Progenitor cell of endocrine pancreas (in vitro differentiated cells): ENCODE measurements around the gene SOX5. TPM values are rescaled to one million over a fixed set of nuclear protein-coding genes. Genes with fewer than 3 reads are reported as not detected.

Experiments used
- DNase-seq: peaks from one replicate; pipeline ENCODE4 v3.0.0; 2021; ENCODE audit warnings: low spot score; ENCODE audit not compliant: unreplicated experiment
- H3K27ac Mint-ChIP-seq: 2 replicates; pipeline ENCODE4 v1.8.0; 2021; ENCODE audit warnings: mild to moderate bottlenecking, moderate library complexity, mixed read lengths
- H3K27me3 Mint-ChIP-seq: 2 replicates; pipeline ENCODE4 v1.8.0; 2021; ENCODE audit warnings: mixed read lengths
- H3K36me3 Mint-ChIP-seq: 2 replicates; pipeline ENCODE4 v1.8.0; 2022; ENCODE audit warnings: mixed read lengths; ENCODE audit not compliant: insufficient read depth
- H3K4me1 Mint-ChIP-seq: 2 replicates; pipeline ENCODE4 v1.8.0; 2021; ENCODE audit warnings: low read depth, mixed read lengths
- H3K4me3 Mint-ChIP-seq: 2 replicates; pipeline ENCODE4 v1.8.0; 2021; ENCODE audit warnings: low read depth, mild to moderate bottlenecking, moderate library complexity, mixed read lengths
- H3K9me3 Mint-ChIP-seq: 2 replicates; pipeline ENCODE4 v1.8.0; 2021; ENCODE audit warnings: low read depth, mixed read lengths
- total RNA-seq: library from RNA; stranded (reverse); gene quantifications from 2 replicates; pipeline ENCODE4 v1.2.1, GENCODE V29; 2021
- TF ChIP-seq, protein P1 (sequence below): fragments of 200-600 bp; sonication (generic); IDR thresholded peaks from one replicate; pipeline ENCODE4 v1.5.0; 2021; ENCODE audit warnings: antibody characterized with exemption, mild to moderate bottlenecking; ENCODE audit not compliant: unreplicated experiment

Gene SOX5
- total RNA-seq, 1 donor from 2014 or later = 56.9 TPM

DNA sequence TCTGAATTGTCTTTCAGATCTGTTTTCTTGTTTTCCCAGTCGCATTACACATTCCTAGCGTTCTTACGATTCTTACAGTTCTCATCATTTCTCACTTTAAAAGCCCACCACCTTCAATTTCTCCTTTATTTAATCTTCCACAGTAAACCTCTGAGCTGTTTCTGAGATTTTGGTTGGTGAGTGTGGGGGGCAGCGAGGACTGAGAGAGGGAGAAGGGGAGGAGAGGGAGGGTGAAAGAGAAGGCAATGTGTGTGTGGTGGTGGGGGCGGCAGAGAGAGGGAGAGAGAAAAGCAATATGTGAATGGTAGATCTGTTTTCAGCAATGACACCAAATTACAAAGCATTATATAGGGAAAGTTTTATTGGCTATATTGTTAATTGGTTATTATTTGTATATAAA, 282.6 kb downstream of the SOX5 start:
- H3K9me3 Mint-ChIP-seq = no peaks in the 10 kb centered on the region
- DNase-seq = no peak
- TF ChIP-seq, protein P1, sequence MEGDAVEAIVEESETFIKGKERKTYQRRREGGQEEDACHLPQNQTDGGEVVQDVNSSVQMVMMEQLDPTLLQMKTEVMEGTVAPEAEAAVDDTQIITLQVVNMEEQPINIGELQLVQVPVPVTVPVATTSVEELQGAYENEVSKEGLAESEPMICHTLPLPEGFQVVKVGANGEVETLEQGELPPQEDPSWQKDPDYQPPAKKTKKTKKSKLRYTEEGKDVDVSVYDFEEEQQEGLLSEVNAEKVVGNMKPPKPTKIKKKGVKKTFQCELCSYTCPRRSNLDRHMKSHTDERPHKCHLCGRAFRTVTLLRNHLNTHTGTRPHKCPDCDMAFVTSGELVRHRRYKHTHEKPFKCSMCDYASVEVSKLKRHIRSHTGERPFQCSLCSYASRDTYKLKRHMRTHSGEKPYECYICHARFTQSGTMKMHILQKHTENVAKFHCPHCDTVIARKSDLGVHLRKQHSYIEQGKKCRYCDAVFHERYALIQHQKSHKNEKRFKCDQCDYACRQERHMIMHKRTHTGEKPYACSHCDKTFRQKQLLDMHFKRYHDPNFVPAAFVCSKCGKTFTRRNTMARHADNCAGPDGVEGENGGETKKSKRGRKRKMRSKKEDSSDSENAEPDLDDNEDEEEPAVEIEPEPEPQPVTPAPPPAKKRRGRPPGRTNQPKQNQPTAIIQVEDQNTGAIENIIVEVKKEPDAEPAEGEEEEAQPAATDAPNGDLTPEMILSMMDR = no peak

DNA sequence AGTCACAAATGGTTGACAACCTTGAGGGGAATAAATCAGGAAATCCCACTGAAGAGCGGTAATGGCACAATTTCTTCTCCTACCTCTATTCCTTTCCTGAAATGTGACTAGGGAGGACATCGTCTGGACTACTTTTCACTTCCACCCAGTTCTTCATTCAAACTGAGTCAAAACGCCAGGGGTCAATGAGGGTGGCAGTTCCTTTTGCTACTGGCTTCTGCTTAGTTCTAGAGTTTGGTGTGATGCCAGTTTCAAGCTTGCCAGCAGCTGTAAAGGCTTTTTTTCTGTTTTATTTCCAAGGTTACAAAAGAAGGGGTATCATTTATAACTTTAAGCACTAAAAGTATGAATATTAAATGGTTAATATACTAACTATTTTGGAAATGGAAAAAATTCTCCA, 286.5 kb downstream of the SOX5 start:
- H3K4me1 Mint-ChIP-seq = peaks cover 7% of the 10 kb centered on the region
- no peak overlapping the region for H3K4me3 Mint-ChIP-seq
- H3K9me3 Mint-ChIP-seq = peaks cover 4% of the 10 kb centered on the region
- H3K36me3 Mint-ChIP-seq = peaks cover 6% of the 10 kb centered on the region
- TF ChIP-seq, protein P1 = no peak
- DNase-seq = no peak
- H3K27ac Mint-ChIP-seq = no peak overlapping the region
- H3K27me3 Mint-ChIP-seq = no peaks in the 10 kb centered on the region

More for the DNA sequence above, 282.6 kb downstream of the SOX5 start:
- Mint-ChIP-seq H3K4me1 (peaks cover 4% of the 10 kb centered on the region), H3K36me3 (peaks cover 2% of the 10 kb centered on the region), H3K4me3 (no peak overlapping the region), H3K27ac (no peak overlapping the region), H3K27me3 (no peaks in the 10 kb centered on the region)

DNA sequence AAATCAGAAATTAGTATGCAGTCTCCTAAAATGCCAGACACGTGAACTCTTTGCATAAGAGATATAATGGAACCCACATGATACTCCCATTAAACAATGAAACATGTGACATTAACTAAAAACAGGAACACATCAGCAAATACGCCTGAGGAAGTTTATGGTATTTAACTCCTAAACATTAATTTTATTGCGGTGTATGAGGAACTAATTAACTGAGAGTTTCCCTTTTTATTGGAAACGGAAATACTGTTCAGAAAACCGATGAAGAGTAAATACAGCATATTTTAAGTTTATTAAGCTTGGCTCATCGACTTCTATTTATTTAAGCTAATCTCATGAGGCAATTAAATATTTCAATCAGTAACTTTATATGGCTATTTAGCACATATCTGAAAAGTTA, 290.3 kb downstream of the SOX5 start:
- no peak for DNase-seq
- peaks cover 3% of the 10 kb centered on the region for H3K4me1 Mint-ChIP-seq
- no peak overlapping the region for H3K4me3 Mint-ChIP-seq
- H3K9me3 Mint-ChIP-seq = peaks cover 4% of the 10 kb centered on the region
- peaks cover 6% of the 10 kb centered on the region for H3K36me3 Mint-ChIP-seq
- no peaks in the 10 kb centered on the region for H3K27me3 Mint-ChIP-seq
- no peak overlapping the region for H3K27ac Mint-ChIP-seq
- TF ChIP-seq, protein P1 = no peak

DNA sequence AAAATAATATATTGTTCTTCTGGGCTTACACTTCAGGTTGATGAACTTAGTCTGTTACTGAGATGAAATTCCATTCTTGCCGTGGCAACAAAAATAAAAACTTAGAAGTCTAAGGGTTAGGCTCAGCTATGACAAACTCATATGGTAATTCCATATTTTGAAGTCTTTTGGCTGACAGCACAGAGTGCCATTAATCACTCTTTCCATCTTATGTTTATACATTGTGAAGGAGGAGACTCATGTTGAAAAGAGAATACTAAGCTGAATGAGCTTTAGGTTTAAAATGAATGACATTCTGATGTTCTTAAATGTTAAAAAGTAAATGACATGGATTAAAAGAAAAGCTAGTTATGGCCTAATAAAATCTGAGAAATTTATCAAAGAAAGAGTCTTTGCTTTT, 291.9 kb downstream of the SOX5 start:
- H3K36me3 Mint-ChIP-seq = peaks cover 6% of the 10 kb centered on the region
- no peak for DNase-seq
- no peak overlapping the region for H3K27ac Mint-ChIP-seq
- no peaks in the 10 kb centered on the region for H3K27me3 Mint-ChIP-seq
- H3K4me1 Mint-ChIP-seq = peaks cover 3% of the 10 kb centered on the region
- TF ChIP-seq, protein P1 = no peak
- no peak overlapping the region for H3K4me3 Mint-ChIP-seq
- H3K9me3 Mint-ChIP-seq = peaks cover 4% of the 10 kb centered on the region

DNA sequence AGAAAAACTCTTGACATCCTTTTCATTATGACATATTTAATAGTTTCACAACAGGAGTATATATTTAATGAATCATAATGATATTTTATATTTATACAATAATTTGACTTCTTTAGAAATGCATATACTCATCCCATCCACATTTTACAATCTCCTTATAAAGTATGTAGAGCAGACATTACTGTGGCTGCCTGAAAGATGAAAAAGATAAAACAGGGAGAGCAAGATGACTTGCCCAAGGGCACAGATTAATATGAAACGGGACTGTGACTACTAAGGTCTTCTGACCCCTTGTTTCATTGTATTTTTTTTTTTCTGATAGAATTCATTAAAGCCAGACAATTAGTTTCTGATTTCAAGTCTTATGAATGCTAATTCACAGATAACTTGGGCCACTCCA, 293.6 kb downstream of the SOX5 start:
- DNase-seq = no peak
- H3K9me3 Mint-ChIP-seq = peaks cover 7% of the 10 kb centered on the region
- H3K4me3 Mint-ChIP-seq = no peak overlapping the region
- no peaks in the 10 kb centered on the region for H3K27me3 Mint-ChIP-seq
- peaks cover 3% of the 10 kb centered on the region for H3K4me1 Mint-ChIP-seq
- no peak overlapping the region for H3K27ac Mint-ChIP-seq
- peaks cover 6% of the 10 kb centered on the region for H3K36me3 Mint-ChIP-seq
- TF ChIP-seq, protein P1 = no peak
